Measurements from ENCODE around the gene MYO3A.

MYO3A gene

GRCh38 chr10:25902002-25902401 is 32.0 kb upstream of the MYO3A start:
- Histone ChIP-seq H3K4me2 (ENCODE audit: low read length) (0 out of 2 replicates have a peak overlapping the region, but pooled peaks have one; percentile 6), H3K4me1 (ENCODE audit: control insufficient read depth, low read length) (peaks cover 5% of the 10 kb centered on the region), H3K9me3 (ENCODE audit: control insufficient read depth, insufficient read depth, low read length) (no peaks in the 10 kb centered on the region), H3K36me3 (ENCODE audit: control insufficient read depth, low read length) (no peaks in the 10 kb centered on the region), H4K20me1 (ENCODE audit: control insufficient read depth, insufficient read depth, low read depth, low read length) (no peaks in the 10 kb centered on the region), H3K79me2 (ENCODE audit: control insufficient read depth, low read length) (no peaks in the 10 kb centered on the region), H3K27ac (ENCODE audit: low read depth, low read length) (no peak overlapping the region), H3K4me3 (ENCODE audit: low read length) (no peak overlapping the region), H3K9me2 (replicated peaks; ENCODE audit: control insufficient read depth, low read length) (no peaks in the 10 kb centered on the region), H3F3A (ENCODE audit: control insufficient read depth, insufficient read depth) (no peaks in the 10 kb centered on the region), H3K27me3 (ENCODE audit: control insufficient read depth, low read length) (no peaks in the 10 kb centered on the region)
- TF ChIP-seq CTCF (IDR thresholded peaks at IDR 0.05; ENCODE audit: low read depth, low read length, poor library complexity, severe bottlenecking) (no peak), EZH2phosphoT487 (IDR thresholded peaks at IDR 0.05; ENCODE audit: borderline replicate concordance, low read length) (no peak)

GRCh38 chr10:25907261-25907660 is 26.8 kb upstream of the MYO3A start:
- Histone ChIP-seq H3K27ac (ENCODE audit: low read depth, low read length) (no peak overlapping the region), H3K79me2 (ENCODE audit: control insufficient read depth, low read length) (no peaks in the 10 kb centered on the region), H3F3A (ENCODE audit: control insufficient read depth, insufficient read depth) (no peaks in the 10 kb centered on the region), H3K4me1 (ENCODE audit: control insufficient read depth, low read length) (peaks cover under 1% of the 10 kb centered on the region), H3K4me2 (ENCODE audit: low read length) (no peak overlapping the region), H3K36me3 (ENCODE audit: control insufficient read depth, low read length) (no peaks in the 10 kb centered on the region), H3K9me3 (ENCODE audit: control insufficient read depth, insufficient read depth, low read length) (peaks cover 3% of the 10 kb centered on the region; the same call in 1 of the 2 replicates), H4K20me1 (ENCODE audit: control insufficient read depth, insufficient read depth, low read depth, low read length) (no peaks in the 10 kb centered on the region), H3K27me3 (ENCODE audit: control insufficient read depth, low read length) (no peaks in the 10 kb centered on the region), H3K9me2 (replicated peaks; ENCODE audit: control insufficient read depth, low read length) (no peaks in the 10 kb centered on the region), H3K4me3 (ENCODE audit: low read length) (no peak overlapping the region)
- TF ChIP-seq EZH2phosphoT487 (IDR thresholded peaks at IDR 0.05; ENCODE audit: borderline replicate concordance, low read length) (no peak), CTCF (IDR thresholded peaks at IDR 0.05; ENCODE audit: low read depth, low read length, poor library complexity, severe bottlenecking) (no peak)

- Histone ChIP-seq H3K9me2 (replicated peaks; ENCODE audit: control insufficient read depth, low read length) (no peaks in the 10 kb centered on the region), H3K9me3 (ENCODE audit: control insufficient read depth, insufficient read depth, low read length) (peaks cover 3% of the 10 kb centered on the region; the same call in 1 of the 2 replicates), H3K4me3 (ENCODE audit: low read length) (no peak overlapping the region), H3K4me1 (ENCODE audit: control insufficient read depth, low read length) (no peaks in the 10 kb centered on the region), H3K79me2 (ENCODE audit: control insufficient read depth, low read length) (no peaks in the 10 kb centered on the region), H3K27ac (ENCODE audit: low read depth, low read length) (no peak overlapping the region), H3K27me3 (ENCODE audit: control insufficient read depth, low read length) (no peaks in the 10 kb centered on the region), H3K36me3 (ENCODE audit: control insufficient read depth, low read length) (no peaks in the 10 kb centered on the region), H3K4me2 (ENCODE audit: low read length) (no peak overlapping the region), H3F3A (ENCODE audit: control insufficient read depth, insufficient read depth) (no peaks in the 10 kb centered on the region), H4K20me1 (ENCODE audit: control insufficient read depth, insufficient read depth, low read depth, low read length) (no peaks in the 10 kb centered on the region)
- no peak for TF ChIP-seq CTCF (IDR thresholded peaks at IDR 0.05; ENCODE audit: low read depth, low read length, poor library complexity, severe bottlenecking)
Measured at GRCh38 chr10:25912866-25913265, 21.2 kb upstream of the MYO3A start.

GRCh38 chr10:25914776-25915175 is 19.3 kb upstream of the MYO3A start:
- H3K9me3 ChIP-seq (ENCODE audit: control insufficient read depth, insufficient read depth, low read length): peaks cover 3% of the 10 kb centered on the region; the same call in 1 of the 2 replicates
- H4K20me1 ChIP-seq (ENCODE audit: control insufficient read depth, insufficient read depth, low read depth, low read length): no peaks in the 10 kb centered on the region

More at GRCh38 chr10:25914776-25915175, 19.3 kb upstream of the MYO3A start:
- no peak overlapping the region for H3K27ac ChIP-seq (ENCODE audit: low read depth, low read length)
- no peak overlapping the region for H3K4me3 ChIP-seq (ENCODE audit: low read length)
- no peaks in the 10 kb centered on the region for H3K79me2 ChIP-seq (ENCODE audit: control insufficient read depth, low read length)
- H3K27me3 ChIP-seq (ENCODE audit: control insufficient read depth, low read length): no peaks in the 10 kb centered on the region
- no peaks in the 10 kb centered on the region for H3F3A ChIP-seq (ENCODE audit: control insufficient read depth, insufficient read depth)
- no peaks in the 10 kb centered on the region for H3K4me1 ChIP-seq (ENCODE audit: control insufficient read depth, low read length)
- no peaks in the 10 kb centered on the region for H3K9me2 ChIP-seq (replicated peaks; ENCODE audit: control insufficient read depth, low read length)
- TF ChIP-seq EZH2phosphoT487 (IDR thresholded peaks at IDR 0.05; ENCODE audit: borderline replicate concordance, low read length) (no peak), CTCF (IDR thresholded peaks at IDR 0.05; ENCODE audit: low read depth, low read length, poor library complexity, severe bottlenecking) (no peak)
- H3K36me3 ChIP-seq (ENCODE audit: control insufficient read depth, low read length): no peaks in the 10 kb centered on the region
- no peak overlapping the region for H3K4me2 ChIP-seq (ENCODE audit: low read length)
